GM19372 (cell line): ENCODE data around the gene TUBGCP3.
"Not testable (repeated sequence)": the region's sequence is repeated elsewhere in the genome, so short reads cannot be mapped to it uniquely, and the experiment has no call there.

Source experiments
- ATAC-seq: cut with Tn5 transposase; IDR thresholded peaks from one replicate; pipeline ENCODE4 v1.9.1; 2021; ENCODE audit warnings: mild to moderate bottlenecking, low read depth, moderate library complexity; ENCODE audit not compliant: unreplicated experiment

TUBGCP3 gene

GRCh38 chr13:112579310-112579843 is 8.6 kb downstream of the TUBGCP3 start:
- no peak for ATAC-seq

- no peak for ATAC-seq
Measured at GRCh38 chr13:112576768-112577167, 11.2 kb downstream of the TUBGCP3 start.

GRCh38 chr13:112576191-112576590 is 11.8 kb downstream of the TUBGCP3 start:
- no peak for ATAC-seq

GRCh38 chr13:112575675-112576074 is 12.3 kb downstream of the TUBGCP3 start:
- ATAC-seq = no peak

- ATAC-seq = no peak
Measured at GRCh38 chr13:112574834-112575613, 12.9 kb downstream of the TUBGCP3 start.

- no peak for ATAC-seq
Measured at GRCh38 chr13:112574416-112574815, 13.5 kb downstream of the TUBGCP3 start.

- ATAC-seq = no peak
Measured at GRCh38 chr13:112573710-112574109, 14.2 kb downstream of the TUBGCP3 start.

GRCh38 chr13:112572366-112572765 is 15.6 kb downstream of the TUBGCP3 start:
- ATAC-seq = no peak

- no peak for ATAC-seq
Measured at GRCh38 chr13:112569821-112570220, 18.1 kb downstream of the TUBGCP3 start.

- no peak for ATAC-seq
Measured at GRCh38 chr13:112567161-112567862, 20.6 kb downstream of the TUBGCP3 start.

- no peak for ATAC-seq
Measured at GRCh38 chr13:112562786-112563383, 25.1 kb downstream of the TUBGCP3 start.

GRCh38 chr13:112562254-112562653 is 25.7 kb downstream of the TUBGCP3 start:
- no peak for ATAC-seq

- ATAC-seq = no peak
Measured at GRCh38 chr13:112561478-112561877, 26.5 kb downstream of the TUBGCP3 start.

GRCh38 chr13:112558696-112559418 is 29.1 kb downstream of the TUBGCP3 start:
- no peak for ATAC-seq

- ATAC-seq = no peak
Measured at GRCh38 chr13:112556600-112556999, 31.4 kb downstream of the TUBGCP3 start.

- ATAC-seq = no peak
Measured at GRCh38 chr13:112554214-112554850, 33.6 kb downstream of the TUBGCP3 start.

GRCh38 chr13:112548975-112549374 is 39.0 kb downstream of the TUBGCP3 start:
- not testable (repeated sequence) for ATAC-seq

- ATAC-seq = no peak
Measured at GRCh38 chr13:112545856-112546255, 42.1 kb downstream of the TUBGCP3 start.

- no peak for ATAC-seq
Measured at GRCh38 chr13:112532837-112533745, 54.9 kb downstream of the TUBGCP3 start.
